Heart left ventricle (tissue), 13 donors: ENCODE results near the gene SMYD1.

ENCODE experiments used
- CTCF ChIP-seq, 12 donors: fragments of 200-600 bp; sonication (generic) in 4 of 12; IDR thresholded peaks; one replicate each; pipeline versions ENCODE4 v1.5.0 to v1.8.0; 2018 to 2022; ENCODE audit warnings: antibody characterized with exemption in 12 of 12, mild to moderate bottlenecking in 5 of 12
- POLR2A ChIP-seq, 2 donors: fragments of 450-650 bp; IDR thresholded peaks; one replicate each; pipeline ENCODE4 v1.6.1; 2017; ENCODE audit warnings: antibody characterized with exemption in 2 of 2, mild to moderate bottlenecking in 2 of 2, moderate library complexity in 2 of 2
- donor health status: ischemic (EF 13 %, LVEDD 7.1; RV severe dilation, severe dysfunction).
- donor health status: DM: no; HTN: yes; CAD: no.
- donor health status: DM: no; HTN: no; CAD: no.
- donor health status: ischemic (EF 25% LVEDD 6.9; RV normal size, moderate dysfunction).
- donor health status: ischemic (EF 25% LVEDD 5.7; RV mildly dilated, moderate dysfunction).
- donor health status: ischemic (EF 35%, LVEDD 5.7; RV mildly dilated, moderate dysfunction).
- donor health status: nonischemic (EF 11% LVEDD 7.7; RV severe dilation, severe dysfunction).
- donor health status: DM: yes; HTN: yes; CAD: no.
- donor health status: PGD.
- donor health status: ischemic (EF 29% LVEDD 5.4; RV normal size, mild dysfunction).
- donor health status: nonischemic (EF 23%, LVEDD 6.1; RV moderate dilation, normal function).

GRCh38 chr2:88087073-88087472, 19.4 kb downstream of the SMYD1 start:
- TF ChIP-seq CTCF (IDR thresholded peaks at IDR 0.05) = no peak
- TF ChIP-seq POLR2A (IDR thresholded peaks at IDR 0.05) = no peak
